ENCODE data around the gene DYNLL2.

- TF ChIP-seq CREB5 (CRISPR knock-in tag; IDR thresholded peaks at IDR 0.05) (no peak), ZNF780A (CRISPR knock-in tag; IDR thresholded peaks at IDR 0.05) (no peak), CTCF (IDR thresholded peaks at IDR 0.05 in 2 of 3, conservative IDR thresholded peaks at IDR 0.05 in 1 of 3; ENCODE audit: insufficient read depth in 2 of 3, low read depth in 1 of 3, low read length in 3 of 3) (peak in 2 of 3 experiments; percentile 10 to 31; a peak in 1 of 6 replicates), RCOR1 (IDR thresholded peaks at IDR 0.05; ENCODE audit: borderline replicate concordance in 1 of 2, low read depth in 2 of 2, low read length in 2 of 2) (peak in 1 of 2 experiments; percentile 13; a peak in 1 of 4 replicates), EWSR1 (IDR thresholded peaks at IDR 0.05; ENCODE audit: borderline replicate concordance, low read depth, partially characterized antibody) (no peak)
These were observed 485 bp downstream of the DYNLL2 start for GRCh38 chr17:58083491-58084316.
